Vagina (tissue), 2 donors: ENCODE measurements around the gene CCNQ. TPM values are rescaled to one million over a fixed set of nuclear protein-coding genes. Genes with fewer than 3 reads are reported as not detected.

ENCODE experiments used
- DNase-seq, 2 donors: peaks; one replicate each; pipeline ENCODE4 v3.0.0-alpha.2; 2017; ENCODE audit errors: extremely low spot score in 2 of 2
- H3K27ac ChIP-seq: fragments of 200-600 bp; sonication (generic); one replicate; pipeline ENCODE4 v1.5.1; 2019
- H3K27me3 ChIP-seq: fragments of 200-600 bp; sonication (generic); one replicate; pipeline ENCODE4 v1.5.1; 2019
- H3K36me3 ChIP-seq, 2 donors: fragments of 200-600 bp; sonication (generic); one replicate each; pipeline ENCODE4 v1.5.1; 2017 to 2019
- H3K4me1 ChIP-seq: fragments of 200-600 bp; sonication (generic); one replicate; pipeline ENCODE4 v1.5.1; 2019
- H3K4me3 ChIP-seq, 2 donors: fragments of 200-600 bp; sonication (generic); 1 replicate in 1 of 2; 2 replicates in 1 of 2; pipeline ENCODE4 v1.5.1; 2016 to 2019
- H3K9me3 ChIP-seq: fragments of 200-600 bp; sonication (generic); one replicate; pipeline ENCODE4 v1.5.1; 2019
- CTCF ChIP-seq, 3 experiments: fragments of 450-650 bp in 2 of 3; fragments of 200-600 bp in 1 of 3; sonication (generic) in 1 of 3; IDR thresholded peaks; one replicate each; pipeline ENCODE4 v1.5.1; 2017 to 2019; ENCODE audit warnings: antibody characterized with exemption in 3 of 3, mild to moderate bottlenecking in 2 of 3, moderate library complexity in 2 of 3
- POLR2A ChIP-seq, 2 donors: fragments of 450-650 bp; IDR thresholded peaks; one replicate each; pipeline ENCODE4 v1.6.1; 2017; ENCODE audit warnings: antibody characterized with exemption in 2 of 2, mild to moderate bottlenecking in 2 of 2, moderate library complexity in 2 of 2
- POLR2AphosphoS5 ChIP-seq, 2 donors: sonication (generic); formaldehyde crosslinking; IDR thresholded peaks; one replicate each; pipeline ENCODE4 v1.9.0; 2017; ENCODE audit warnings: antibody characterized with exemption in 2 of 2, mild to moderate bottlenecking in 2 of 2, low read depth in 1 of 2; ENCODE audit not compliant: insufficient read depth in 1 of 2
- intact Hi-C: fragments of 100-400 bp; cut with DNase I; formaldehyde crosslinking; loops from one replicate; pipeline ENCODE4 v1.15.1; 2023
- total RNA-seq: library from RNA; depleted of rRNA; stranded (reverse); fragments of >200 nt; gene quantifications from one replicate; pipeline ENCODE4 v1.2.3, GENCODE V29; 2016

Gene CCNQ
- total RNA-seq, 1 donor from 2014 or later, result 31.2 TPM

GRCh38 chrX:153568451-153569011, 30.4 kb downstream of the CCNQ start:
- no peak for DNase-seq
- Histone ChIP-seq H3K4me1 (no peaks in the 10 kb centered on the region), H3K27ac (no peak overlapping the region), H3K4me3 (no peak overlapping the region), H3K27me3 (no peaks in the 10 kb centered on the region), H3K9me3 (no peaks in the 10 kb centered on the region), H3K36me3 (no peaks in the 10 kb centered on the region)
- TF ChIP-seq POLR2AphosphoS5 (IDR thresholded peaks at IDR 0.05; ENCODE audit: insufficient read depth in 1 of 2, low read depth in 1 of 2) (no peak), CTCF (IDR thresholded peaks at IDR 0.05) (no peak), POLR2A (IDR thresholded peaks at IDR 0.05) (no peak)
- intact Hi-C loops, result no loop called here

DNA sequence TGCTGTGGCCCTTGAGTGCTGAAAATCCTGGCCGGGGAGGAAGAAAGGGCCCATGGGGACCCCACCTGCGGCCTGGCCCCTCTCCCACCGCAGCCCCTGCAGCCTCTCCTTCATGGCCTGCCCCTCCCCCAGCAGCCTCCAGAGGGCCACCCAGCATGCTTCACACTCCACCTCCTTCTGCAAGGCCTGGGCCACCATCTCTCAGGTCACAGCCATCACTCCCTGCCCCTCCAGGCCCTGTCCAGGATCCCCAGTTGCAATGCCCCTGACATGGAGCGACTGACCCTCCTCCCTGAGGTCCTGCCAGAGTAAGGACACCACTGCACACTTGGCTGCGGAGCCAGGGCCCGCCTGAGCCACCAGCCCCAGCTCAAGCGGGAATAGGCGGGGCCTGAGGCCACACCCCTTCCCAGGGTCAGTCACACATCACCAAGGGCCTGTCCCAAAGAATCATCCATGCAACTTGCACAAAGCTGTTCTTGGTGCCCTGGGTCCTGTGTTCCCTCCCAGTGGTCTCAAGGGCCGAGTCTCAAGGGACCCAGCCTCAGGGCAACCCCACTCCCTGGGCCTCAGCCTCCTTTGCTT, 32.9 kb downstream of the CCNQ start:
- Histone ChIP-seq H3K9me3 (no peaks in the 10 kb centered on the region), H3K36me3 (no peaks in the 10 kb centered on the region), H3K27me3 (no peaks in the 10 kb centered on the region), H3K4me3 (no peak overlapping the region), H3K4me1 (no peaks in the 10 kb centered on the region), H3K27ac (no peak overlapping the region)
- DNase-seq, result no peak
- intact Hi-C loops, result no loop called here
- TF ChIP-seq CTCF (IDR thresholded peaks at IDR 0.05), result no peak
- no peak for TF ChIP-seq POLR2A (IDR thresholded peaks at IDR 0.05)
- TF ChIP-seq POLR2AphosphoS5 (IDR thresholded peaks at IDR 0.05; ENCODE audit: insufficient read depth in 1 of 2, low read depth in 1 of 2), result no peak

GRCh38 chrX:153564047-153564606, 34.8 kb downstream of the CCNQ start:
- Histone ChIP-seq H3K9me3 (no peaks in the 10 kb centered on the region), H3K4me3 (no peak overlapping the region), H3K36me3 (no peaks in the 10 kb centered on the region), H3K27me3 (no peaks in the 10 kb centered on the region), H3K27ac (no peak overlapping the region), H3K4me1 (no peaks in the 10 kb centered on the region)
- intact Hi-C loops, result no loop called here
- TF ChIP-seq CTCF (IDR thresholded peaks at IDR 0.05) (no peak), POLR2AphosphoS5 (IDR thresholded peaks at IDR 0.05; ENCODE audit: insufficient read depth in 1 of 2, low read depth in 1 of 2) (no peak), POLR2A (IDR thresholded peaks at IDR 0.05) (no peak)
- no peak for DNase-seq

DNA sequence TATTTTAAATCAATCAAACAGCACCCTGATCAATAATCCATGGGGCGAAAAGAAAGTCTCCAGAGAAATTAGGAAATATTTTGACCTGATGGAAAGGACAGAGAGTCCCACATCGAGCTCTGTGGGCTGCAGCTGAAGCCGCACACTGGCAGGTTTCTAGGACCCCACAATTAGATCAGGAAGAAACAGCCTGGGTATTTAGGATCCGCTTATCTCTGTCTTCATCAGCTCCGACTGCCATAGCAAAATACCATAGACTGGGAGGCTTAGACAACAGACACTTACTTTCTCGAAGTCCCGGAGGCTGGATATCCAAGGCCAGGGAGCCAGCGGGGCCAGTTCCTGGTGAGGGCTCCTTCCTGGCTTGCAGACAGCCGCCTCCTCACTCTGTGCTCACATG, 36.4 kb downstream of the CCNQ start:
- H3K4me1 ChIP-seq, result no peaks in the 10 kb centered on the region
- no peaks in the 10 kb centered on the region for H3K36me3 ChIP-seq
- no peak for DNase-seq
- no peaks in the 10 kb centered on the region for H3K9me3 ChIP-seq
- no peaks in the 10 kb centered on the region for H3K27me3 ChIP-seq
- TF ChIP-seq POLR2AphosphoS5 (IDR thresholded peaks at IDR 0.05; ENCODE audit: insufficient read depth in 1 of 2, low read depth in 1 of 2) (no peak), POLR2A (IDR thresholded peaks at IDR 0.05) (no peak), CTCF (IDR thresholded peaks at IDR 0.05) (no peak)
- H3K27ac ChIP-seq, result no peak overlapping the region
- intact Hi-C loops, result no loop called here
- H3K4me3 ChIP-seq, result no peak overlapping the region

DNA sequence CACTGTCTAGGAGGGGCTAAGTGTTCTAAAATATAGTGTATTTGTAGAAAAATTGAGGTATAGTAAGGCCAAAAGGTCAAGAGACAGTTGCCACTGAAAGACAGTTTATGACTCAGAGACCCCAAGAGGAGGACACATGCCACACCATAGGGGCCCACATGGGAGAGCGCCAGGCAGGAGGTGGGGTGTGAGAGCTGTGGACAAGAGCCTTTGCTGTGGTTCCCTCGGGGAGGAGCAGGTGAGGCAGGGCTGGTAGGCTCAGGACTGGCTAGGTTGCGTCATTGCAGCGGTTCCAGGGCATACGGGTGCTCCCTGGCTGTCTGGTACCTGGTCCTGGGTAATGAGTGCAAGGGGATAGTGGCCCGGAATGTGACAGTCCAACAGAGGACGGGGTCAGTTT, 37.6 kb downstream of the CCNQ start:
- Histone ChIP-seq H3K36me3 (no peaks in the 10 kb centered on the region), H3K4me1 (no peaks in the 10 kb centered on the region), H3K9me3 (no peaks in the 10 kb centered on the region), H3K27me3 (no peaks in the 10 kb centered on the region), H3K27ac (no peak overlapping the region), H3K4me3 (no peak overlapping the region)
- no peak for DNase-seq
- TF ChIP-seq CTCF (IDR thresholded peaks at IDR 0.05) (no peak), POLR2AphosphoS5 (IDR thresholded peaks at IDR 0.05; ENCODE audit: insufficient read depth in 1 of 2, low read depth in 1 of 2) (no peak), POLR2A (IDR thresholded peaks at IDR 0.05) (no peak)
- intact Hi-C loops, result no loop called here
